Measurements from ENCODE around the gene FAM169A. TPM values are rescaled to one million over a fixed set of nuclear protein-coding genes. Genes with fewer than 3 reads are reported as not detected.

FAM169A gene
- total and polyA plus RNA-seq, 11 donors, result 0.88 to 10.1 (median 4.1) TPM

GRCh38 chr5:74903165-74903787, 37.1 kb upstream of the FAM169A start:
- DNase-seq, result no peak
- 14 to 22% (median 20%) methylated on average over 4 of the region's 4 CpGs for WGBS, 4 donors
- TF ChIP-seq, protein P1, sequence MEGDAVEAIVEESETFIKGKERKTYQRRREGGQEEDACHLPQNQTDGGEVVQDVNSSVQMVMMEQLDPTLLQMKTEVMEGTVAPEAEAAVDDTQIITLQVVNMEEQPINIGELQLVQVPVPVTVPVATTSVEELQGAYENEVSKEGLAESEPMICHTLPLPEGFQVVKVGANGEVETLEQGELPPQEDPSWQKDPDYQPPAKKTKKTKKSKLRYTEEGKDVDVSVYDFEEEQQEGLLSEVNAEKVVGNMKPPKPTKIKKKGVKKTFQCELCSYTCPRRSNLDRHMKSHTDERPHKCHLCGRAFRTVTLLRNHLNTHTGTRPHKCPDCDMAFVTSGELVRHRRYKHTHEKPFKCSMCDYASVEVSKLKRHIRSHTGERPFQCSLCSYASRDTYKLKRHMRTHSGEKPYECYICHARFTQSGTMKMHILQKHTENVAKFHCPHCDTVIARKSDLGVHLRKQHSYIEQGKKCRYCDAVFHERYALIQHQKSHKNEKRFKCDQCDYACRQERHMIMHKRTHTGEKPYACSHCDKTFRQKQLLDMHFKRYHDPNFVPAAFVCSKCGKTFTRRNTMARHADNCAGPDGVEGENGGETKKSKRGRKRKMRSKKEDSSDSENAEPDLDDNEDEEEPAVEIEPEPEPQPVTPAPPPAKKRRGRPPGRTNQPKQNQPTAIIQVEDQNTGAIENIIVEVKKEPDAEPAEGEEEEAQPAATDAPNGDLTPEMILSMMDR (IDR thresholded peaks at IDR 0.05), result peak in 10 of 12 donors; percentile 22 to 49 (median 38)
- TF ChIP-seq POLR2A (IDR thresholded peaks at IDR 0.05), result no peak
- Histone ChIP-seq H3K4me1 (no peaks in the 10 kb centered on the region), H3K4me3 (no peak overlapping the region), H3K9me3 (no peaks in the 10 kb centered on the region), H3K27ac (no peak overlapping the region), H3K36me3 (no peaks in the 10 kb centered on the region), H3K27me3 (no peaks in the 10 kb centered on the region)
- intact Hi-C loops (cut with DNase I), result loop anchor here in 2 of 10 donors (5.0 to 10.0 kb wide), 2 partner anchors 108 to 136 kb away; partner anchors contain the start of genes GFM2 (in 1 of the 2) and NSA2 (in 1 of the 2)
- ATAC-seq, result peak in 3 of 4 donors; percentile 71 to 75 (median 73)

DNA sequence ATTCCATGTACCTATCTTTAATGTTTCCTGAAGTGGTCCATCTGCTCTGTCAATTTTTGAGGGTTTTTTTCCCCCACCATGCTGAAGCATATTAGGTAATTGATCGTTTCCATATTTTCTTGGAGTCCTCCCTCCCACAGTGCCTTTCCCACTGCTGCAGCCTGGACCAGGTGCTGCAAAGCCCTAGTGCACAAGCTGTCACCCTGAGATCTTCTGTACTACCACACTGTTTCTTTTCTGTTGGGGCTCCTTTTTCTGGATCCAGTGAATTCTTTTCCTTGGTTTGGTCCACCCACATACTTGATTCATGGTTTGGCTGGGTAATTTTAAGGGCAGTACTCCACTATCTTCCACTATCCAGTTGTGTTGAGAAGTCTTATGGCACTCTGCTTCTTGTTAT, 30.9 kb upstream of the FAM169A start:
- intact Hi-C loops (cut with DNase I), result loop anchor here in 1 of 10 donors (5.0 kb wide), 1 partner anchor 125 kb away; no protein-coding TSS in a partner anchor
- TF ChIP-seq, protein P1 (IDR thresholded peaks at IDR 0.05), result no peak
- no peak for TF ChIP-seq POLR2A (IDR thresholded peaks at IDR 0.05)
- ATAC-seq (no peak), DNase-seq (no peak)
- H3K27me3 ChIP-seq, result no peaks in the 10 kb centered on the region
- no peak overlapping the region for H3K27ac ChIP-seq
- 86 to 94% (median 92%) methylated on average over 1 of the region's 1 CpG for WGBS, 4 donors
- no peak overlapping the region for H3K4me3 ChIP-seq
- no peaks in the 10 kb centered on the region for H3K36me3 ChIP-seq
- peaks cover 0 to 9% (median 0%) of the 10 kb centered on the region in 12 donors for H3K4me1 ChIP-seq
- H3K9me3 ChIP-seq, result peaks cover 0 to 10% (median 0%) of the 10 kb centered on the region in 12 donors

GRCh38 chr5:74895906-74896305, 29.7 kb upstream of the FAM169A start:
- DNase-seq, result peak; percentile 70 to 90 (median 80)
- intact Hi-C loops (cut with DNase I), result loop anchor here in 1 of 10 donors (5.0 kb wide), 1 partner anchor 124 kb away; no protein-coding TSS in a partner anchor
- peaks cover 0 to 10% (median 0%) of the 10 kb centered on the region in 12 donors for H3K9me3 ChIP-seq
- H3K36me3 ChIP-seq, result no peaks in the 10 kb centered on the region
- H3K27me3 ChIP-seq, result no peaks in the 10 kb centered on the region
- no peak overlapping the region for H3K4me3 ChIP-seq
- no peak for TF ChIP-seq POLR2A (IDR thresholded peaks at IDR 0.05)
- TF ChIP-seq, protein P1 (IDR thresholded peaks at IDR 0.05), result no peak
- 35 to 51% (median 43%) methylated on average over 5 of the region's 5 CpGs for WGBS, 4 donors
- H3K27ac ChIP-seq, result no peak overlapping the region
- peak; percentile 98 to 99 (median 98) for ATAC-seq
- peaks cover 0 to 9% (median 0%) of the 10 kb centered on the region in 12 donors for H3K4me1 ChIP-seq

DNA sequence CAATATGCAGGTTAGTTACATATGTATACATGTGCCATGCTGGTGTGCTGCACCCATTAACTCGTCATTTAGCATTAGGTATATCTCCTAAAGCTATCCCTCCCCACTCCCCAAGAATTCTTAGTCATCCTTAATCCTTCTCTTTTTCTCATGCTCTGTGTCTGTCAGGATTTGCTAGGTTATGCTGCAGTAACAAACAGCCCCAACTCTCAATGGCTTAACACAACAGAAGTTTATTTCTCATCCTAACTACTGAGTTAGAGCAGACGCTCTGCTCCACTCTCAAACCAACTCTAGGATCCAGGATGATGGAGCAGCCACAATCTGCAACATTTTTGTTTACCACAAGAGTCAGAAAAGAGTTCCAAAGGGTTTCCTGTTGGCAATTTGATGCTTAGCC, 28.2 kb upstream of the FAM169A start:
- 86 to 97% (median 95%) methylated on average over 2 of the region's 2 CpGs for WGBS, 4 donors
- Histone ChIP-seq H3K36me3 (no peaks in the 10 kb centered on the region), H3K9me3 (peaks cover 0 to 10% (median 0%) of the 10 kb centered on the region in 12 donors), H3K27ac (no peak overlapping the region), H3K4me1 (peaks cover 0 to 9% (median 0%) of the 10 kb centered on the region in 12 donors), H3K27me3 (peaks cover 0 to 5% (median 0%) of the 10 kb centered on the region in 9 donors), H3K4me3 (no peak overlapping the region)
- no peak for DNase-seq
- intact Hi-C loops (cut with DNase I), result no loop called here
- no peak for TF ChIP-seq POLR2A (IDR thresholded peaks at IDR 0.05)
- no peak for ATAC-seq
